Osteoblast (primary cell): Measurements from ENCODE around the gene RICTOR. TPM values are rescaled to one million over a fixed set of nuclear protein-coding genes. Genes with fewer than 3 reads are reported as not detected.

Experiments used
- DNase-seq: peaks from one replicate; pipeline ENCODE4 v3.0.0; 2011; ENCODE audit warnings: low spot score, mixed read lengths; ENCODE audit not compliant: insufficient read length; ENCODE audit errors: missing footprints
- H2AFZ ChIP-seq: 2 replicates; pipeline ENCODE4 v1.6.0; 2011; ENCODE audit warnings: mild to moderate bottlenecking, low read length
- H3K27ac ChIP-seq: 2 replicates; pipeline ENCODE4 v1.5.1; 2011; ENCODE audit warnings: mild to moderate bottlenecking, low read depth, low read length, moderate library complexity
- H3K27me3 ChIP-seq: 2 replicates; pipeline ENCODE4 v1.6.0; 2012; ENCODE audit warnings: mild to moderate bottlenecking, control low read depth, inconsistent platforms, low read length, moderate library complexity; ENCODE audit not compliant: insufficient read depth
- H3K36me3 ChIP-seq: 2 replicates; pipeline ENCODE4 v1.5.1; 2011; ENCODE audit warnings: mild to moderate bottlenecking, low read length, control low read depth, moderate library complexity; ENCODE audit not compliant: insufficient read depth
- H3K4me1 ChIP-seq: 2 replicates; pipeline ENCODE4 v1.5.1; 2011; ENCODE audit warnings: mild to moderate bottlenecking, low read length, control low read depth, moderate library complexity; ENCODE audit not compliant: insufficient read depth
- H3K4me2 ChIP-seq: 2 replicates; pipeline ENCODE4 v1.6.0; 2011; ENCODE audit warnings: mild to moderate bottlenecking, low read length; ENCODE audit not compliant: insufficient read depth
- H3K4me3 ChIP-seq: fragments of 200-600 bp; sonication (generic); 3 replicates; pipeline ENCODE4 v1.5.1; 2012; ENCODE audit warnings: mild to moderate bottlenecking, low read length, inconsistent platforms; ENCODE audit not compliant: insufficient read depth
- H3K79me2 ChIP-seq: 2 replicates; pipeline ENCODE4 v1.6.0; 2012; ENCODE audit warnings: mild to moderate bottlenecking, low read length, control low read depth, inconsistent platforms; ENCODE audit not compliant: insufficient read depth
- H3K9me3 ChIP-seq: 2 replicates; pipeline ENCODE4 v1.5.1; 2011; ENCODE audit warnings: low read depth, low read length, control low read depth
- H4K20me1 ChIP-seq: 2 replicates; pipeline ENCODE4 v1.6.0; 2012; ENCODE audit warnings: mild to moderate bottlenecking, low read length, control low read depth; ENCODE audit not compliant: insufficient read depth
- CTCF ChIP-seq: IDR thresholded peaks from 2 replicates; pipeline ENCODE4 v1.5.1; 2011; ENCODE audit warnings: mild to moderate bottlenecking, low read depth, low read length, moderate library complexity; ENCODE audit errors: extremely low read depth
- total RNA-seq: library from RNA; depleted of rRNA; stranded (reverse); fragments of >200 nt; gene quantifications from 2 replicates; pipeline ENCODE4 v1.2.3, GENCODE V29; 2012

The RICTOR gene
- total RNA-seq, 1 donor, result 46.7 TPM

DNA sequence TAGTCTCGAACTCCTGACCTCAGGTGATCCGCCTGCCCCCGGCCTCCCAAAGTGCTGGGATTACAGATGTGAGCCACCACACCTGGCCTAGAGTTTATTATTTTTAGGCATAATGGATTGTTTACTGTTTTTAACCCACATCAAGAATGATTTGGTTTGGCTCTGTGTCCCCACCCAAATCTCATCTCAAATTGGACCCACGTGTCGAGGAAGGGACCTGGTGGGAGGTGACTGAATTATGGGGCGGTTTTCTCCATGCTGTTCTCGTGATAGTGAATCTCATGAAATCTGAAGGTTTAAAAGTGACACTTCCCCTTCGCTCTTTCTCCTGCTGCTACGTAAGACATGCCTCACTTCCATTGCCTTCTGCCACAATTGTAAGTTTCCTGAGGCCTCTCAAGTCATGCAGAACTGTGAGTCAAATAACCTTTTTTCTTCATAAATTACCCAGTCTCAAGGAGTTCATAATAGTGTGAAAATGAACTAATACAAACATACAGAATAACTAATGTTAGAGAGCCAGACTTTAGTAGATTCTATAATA is 88.2 kb downstream of the RICTOR start:
- no peaks in the 10 kb centered on the region for H3K9me3 ChIP-seq
- no peak overlapping the region for H2AFZ ChIP-seq
- no peak overlapping the region for H3K4me3 ChIP-seq
- H3K4me1 ChIP-seq, result no peaks in the 10 kb centered on the region
- DNase-seq, result no peak
- H3K27me3 ChIP-seq, result no peaks in the 10 kb centered on the region
- TF ChIP-seq CTCF, result no peak
- H3K27ac ChIP-seq, result no peak overlapping the region
- peaks cover 9% of the 10 kb centered on the region for H3K36me3 ChIP-seq
- H3K79me2 ChIP-seq, result no peaks in the 10 kb centered on the region
- no peak overlapping the region for H3K4me2 ChIP-seq
- no peaks in the 10 kb centered on the region for H4K20me1 ChIP-seq

- no peak for DNase-seq
- H3K4me1 ChIP-seq, result no peaks in the 10 kb centered on the region
- no peaks in the 10 kb centered on the region for H3K9me3 ChIP-seq
- no peaks in the 10 kb centered on the region for H3K36me3 ChIP-seq
- no peak overlapping the region for H3K27ac ChIP-seq
- no peak overlapping the region for H2AFZ ChIP-seq
- H3K27me3 ChIP-seq, result no peaks in the 10 kb centered on the region
- no peak overlapping the region for H3K4me2 ChIP-seq
- no peak for TF ChIP-seq CTCF
- no peaks in the 10 kb centered on the region for H3K79me2 ChIP-seq
- H4K20me1 ChIP-seq, result no peaks in the 10 kb centered on the region
- H3K4me3 ChIP-seq, result no peak overlapping the region
Measured at GRCh38 chr5:38979535-38979934, 94.7 kb downstream of the RICTOR start.

DNA sequence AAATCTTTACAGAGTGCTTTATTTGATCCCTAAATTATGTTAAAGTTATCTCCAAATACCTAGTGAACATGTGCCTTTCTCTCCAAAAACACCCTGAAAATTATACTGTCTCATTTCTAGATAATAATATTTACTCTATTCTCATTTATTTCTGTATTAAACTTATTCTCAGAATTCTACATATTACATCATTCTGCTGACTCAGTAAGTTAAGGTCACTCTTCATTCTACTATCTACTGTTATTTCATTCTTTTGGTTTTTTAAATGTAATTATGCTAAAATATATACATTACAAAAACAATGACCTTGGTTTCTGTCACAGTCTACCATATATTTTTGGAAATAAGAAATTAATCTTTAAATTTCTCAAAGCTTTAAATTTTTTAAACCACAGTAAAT is 96.2 kb downstream of the RICTOR start:
- H3K4me1 ChIP-seq, result no peaks in the 10 kb centered on the region
- no peaks in the 10 kb centered on the region for H3K79me2 ChIP-seq
- no peaks in the 10 kb centered on the region for H3K27me3 ChIP-seq
- no peaks in the 10 kb centered on the region for H4K20me1 ChIP-seq
- H3K4me2 ChIP-seq, result no peak overlapping the region
- H3K9me3 ChIP-seq, result no peaks in the 10 kb centered on the region
- H3K36me3 ChIP-seq, result no peaks in the 10 kb centered on the region
- peak; percentile 62 for DNase-seq
- H3K4me3 ChIP-seq, result no peak overlapping the region
- no peak overlapping the region for H3K27ac ChIP-seq
- no peak overlapping the region for H2AFZ ChIP-seq
- no peak for TF ChIP-seq CTCF

GRCh38 chr5:38968665-38969064 is 105.5 kb downstream of the RICTOR start:
- Histone ChIP-seq H3K36me3 (peaks cover 18% of the 10 kb centered on the region), H3K27ac (no peak overlapping the region), H3K9me3 (no peaks in the 10 kb centered on the region), H3K4me3 (no peak overlapping the region), H3K27me3 (no peaks in the 10 kb centered on the region), H2AFZ (no peak overlapping the region), H4K20me1 (no peaks in the 10 kb centered on the region), H3K4me2 (no peak overlapping the region), H3K4me1 (no peaks in the 10 kb centered on the region), H3K79me2 (no peaks in the 10 kb centered on the region)
- DNase-seq, result peak; percentile 9
- no peak for TF ChIP-seq CTCF
